Parathyroid adenoma (tissue), 2 donors: Measurements from ENCODE around the gene FAM210B.
A peak's percentile ranks its signal among the peaks of the same experiment; 100 is the strongest.

Experiments
- H2AFZ ChIP-seq: fragments of 300-600 bp; sonication (generic); one replicate; pipeline ENCODE4 v1.7.0; 2017; ENCODE audit warnings: antibody characterized with exemption, mild to moderate bottlenecking
- H3K27ac ChIP-seq: fragments of 300-600 bp; sonication (generic); one replicate; pipeline ENCODE4 v1.7.0; 2017
- H3K27me3 ChIP-seq: fragments of 300-600 bp; sonication (generic); one replicate; pipeline ENCODE4 v1.7.0; 2017; ENCODE audit warnings: low read length; ENCODE audit not compliant: control insufficient read depth, insufficient read depth
- H3K36me3 ChIP-seq: fragments of 300-600 bp; sonication (generic); one replicate; pipeline ENCODE4 v1.7.0; 2017; ENCODE audit warnings: low read length; ENCODE audit not compliant: control insufficient read depth, insufficient read depth
- H3K4me1 ChIP-seq: fragments of 300-600 bp; sonication (generic); one replicate; pipeline ENCODE4 v1.7.0; 2017; ENCODE audit warnings: control low read depth
- H3K4me2 ChIP-seq: fragments of 300-600 bp; sonication (generic); one replicate; pipeline ENCODE4 v1.7.0; 2017; ENCODE audit warnings: low read length
- H3K4me3 ChIP-seq: fragments of 300-600 bp; sonication (generic); one replicate; pipeline ENCODE4 v1.7.0; 2017; ENCODE audit warnings: low read depth, low read length
- H3K79me2 ChIP-seq: fragments of 300-600 bp; sonication (generic); one replicate; pipeline ENCODE4 v1.7.0; 2017; ENCODE audit warnings: control low read depth
- H3K9ac ChIP-seq: fragments of 300-600 bp; sonication (generic); one replicate; pipeline ENCODE4 v1.7.0; 2017; ENCODE audit warnings: mild to moderate bottlenecking
- H3K9me3 ChIP-seq: fragments of 300-600 bp; sonication (generic); one replicate; pipeline ENCODE4 v1.7.0; 2017; ENCODE audit warnings: low read length; ENCODE audit not compliant: control insufficient read depth
- CTCF ChIP-seq: fragments of 300-600 bp; sonication (generic); IDR thresholded peaks from one replicate; pipeline ENCODE4 v1.7.0; 2017; ENCODE audit warnings: antibody characterized with exemption, mild to moderate bottlenecking
- donor health status: primary hyperparathyroidism.

FAM210B gene

GRCh38 chr20:56350842-56351241, 7.9 kb upstream of the FAM210B start:
- H3K4me3 ChIP-seq, result no peak overlapping the region
- no peaks in the 10 kb centered on the region for H3K36me3 ChIP-seq
- H3K79me2 ChIP-seq, result no peaks in the 10 kb centered on the region
- H3K27me3 ChIP-seq, result no peaks in the 10 kb centered on the region
- H3K27ac ChIP-seq, result no peak overlapping the region
- no peaks in the 10 kb centered on the region for H3K9me3 ChIP-seq
- H3K4me2 ChIP-seq, result no peak overlapping the region
- no peak overlapping the region for H2AFZ ChIP-seq
- no peaks in the 10 kb centered on the region for H3K4me1 ChIP-seq
- TF ChIP-seq CTCF, result no peak
- H3K9ac ChIP-seq, result no peak overlapping the region

GRCh38 chr20:56352345-56353055, 6.3 kb upstream of the FAM210B start:
- H3K36me3 ChIP-seq, result no peaks in the 10 kb centered on the region
- H3K4me3 ChIP-seq, result no peak overlapping the region
- H3K9ac ChIP-seq, result no peak overlapping the region
- no peak overlapping the region for H3K4me2 ChIP-seq
- TF ChIP-seq CTCF, result no peak
- H3K27me3 ChIP-seq, result no peaks in the 10 kb centered on the region
- H3K27ac ChIP-seq, result no peak overlapping the region
- H3K79me2 ChIP-seq, result no peaks in the 10 kb centered on the region
- H2AFZ ChIP-seq, result no peak overlapping the region
- no peaks in the 10 kb centered on the region for H3K9me3 ChIP-seq
- no peaks in the 10 kb centered on the region for H3K4me1 ChIP-seq

GRCh38 chr20:56353356-56353755, 5.4 kb upstream of the FAM210B start:
- Histone ChIP-seq H3K36me3 (no peaks in the 10 kb centered on the region), H3K4me2 (no peak overlapping the region), H2AFZ (no peak overlapping the region), H3K9me3 (no peaks in the 10 kb centered on the region), H3K79me2 (no peaks in the 10 kb centered on the region), H3K4me1 (peaks cover 4% of the 10 kb centered on the region), H3K27me3 (no peaks in the 10 kb centered on the region), H3K4me3 (no peak overlapping the region), H3K9ac (no peak overlapping the region), H3K27ac (no peak overlapping the region)
- no peak for TF ChIP-seq CTCF

GRCh38 chr20:56358070-56358469, 704 bp upstream of the FAM210B start:
- Histone ChIP-seq H3K9ac (no peak overlapping the region), H2AFZ (peak overlapping the region; percentile 88), H3K36me3 (no peaks in the 10 kb centered on the region), H3K4me1 (peaks cover 9% of the 10 kb centered on the region), H3K9me3 (no peaks in the 10 kb centered on the region), H3K27me3 (no peaks in the 10 kb centered on the region), H3K4me2 (no peak overlapping the region), H3K27ac (no peak overlapping the region), H3K79me2 (peaks cover 6% of the 10 kb centered on the region), H3K4me3 (peak overlapping the region; percentile 24)
- TF ChIP-seq CTCF, result no peak
